ENCODE measurements around the gene STRA6. TPM values are rescaled to one million over a fixed set of nuclear protein-coding genes. Genes with fewer than 3 reads are reported as not detected.

STRA6 gene
- total RNA-seq, 6 experiments from 2014 or later, result 0.12 TPM; not detected in 5

- no peaks in the 10 kb centered on the region for H3K27me3 ChIP-seq
- ATAC-seq (no peak), DNase-seq (no peak)
- H3K36me3 ChIP-seq, result no peaks in the 10 kb centered on the region
- H3K4me1 ChIP-seq, result no peaks in the 10 kb centered on the region
- TF ChIP-seq, protein P1, sequence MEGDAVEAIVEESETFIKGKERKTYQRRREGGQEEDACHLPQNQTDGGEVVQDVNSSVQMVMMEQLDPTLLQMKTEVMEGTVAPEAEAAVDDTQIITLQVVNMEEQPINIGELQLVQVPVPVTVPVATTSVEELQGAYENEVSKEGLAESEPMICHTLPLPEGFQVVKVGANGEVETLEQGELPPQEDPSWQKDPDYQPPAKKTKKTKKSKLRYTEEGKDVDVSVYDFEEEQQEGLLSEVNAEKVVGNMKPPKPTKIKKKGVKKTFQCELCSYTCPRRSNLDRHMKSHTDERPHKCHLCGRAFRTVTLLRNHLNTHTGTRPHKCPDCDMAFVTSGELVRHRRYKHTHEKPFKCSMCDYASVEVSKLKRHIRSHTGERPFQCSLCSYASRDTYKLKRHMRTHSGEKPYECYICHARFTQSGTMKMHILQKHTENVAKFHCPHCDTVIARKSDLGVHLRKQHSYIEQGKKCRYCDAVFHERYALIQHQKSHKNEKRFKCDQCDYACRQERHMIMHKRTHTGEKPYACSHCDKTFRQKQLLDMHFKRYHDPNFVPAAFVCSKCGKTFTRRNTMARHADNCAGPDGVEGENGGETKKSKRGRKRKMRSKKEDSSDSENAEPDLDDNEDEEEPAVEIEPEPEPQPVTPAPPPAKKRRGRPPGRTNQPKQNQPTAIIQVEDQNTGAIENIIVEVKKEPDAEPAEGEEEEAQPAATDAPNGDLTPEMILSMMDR (IDR thresholded peaks at IDR 0.05), result no peak
- intact Hi-C loops (cut with DNase I), result no loop called here
- H3K9me3 ChIP-seq, result no peaks in the 10 kb centered on the region
- H3K27ac ChIP-seq, result no peak overlapping the region
- H3K4me3 ChIP-seq, result no peak overlapping the region
- 25% methylated on average over 2 of the region's 7 CpGs for WGBS (ENCODE audit: insufficient coverage, low coverage, low lambda C conversion rate, missing lambda C conversion rate)
These were observed 11.3 kb upstream of the STRA6 start for GRCh38 chr15:74213858-74214284.

DNA sequence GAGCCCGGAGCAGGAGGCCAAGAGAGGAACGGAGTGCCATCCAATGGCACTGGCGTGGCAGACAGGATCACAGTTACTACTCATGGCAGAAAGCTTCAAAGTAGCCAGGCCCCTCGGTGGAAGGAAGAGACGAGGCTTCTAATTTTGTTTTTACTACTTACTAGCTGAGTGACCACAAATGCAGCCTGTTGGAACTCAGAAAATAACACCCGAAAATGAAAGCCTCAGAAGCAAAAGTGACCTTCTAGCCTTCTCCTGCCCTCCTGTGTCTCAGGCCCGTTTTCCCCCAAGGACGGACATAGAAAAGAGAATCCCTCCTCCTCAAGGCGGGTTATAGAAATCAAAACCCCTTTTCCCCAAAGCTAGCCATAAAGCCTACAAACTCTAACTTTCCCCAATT lies 9.9 kb upstream of the STRA6 start:
- Histone ChIP-seq H3K4me1 (no peaks in the 10 kb centered on the region), H3K27me3 (no peaks in the 10 kb centered on the region), H3K4me3 (no peak overlapping the region), H3K36me3 (no peaks in the 10 kb centered on the region), H3K9me3 (no peaks in the 10 kb centered on the region), H3K27ac (no peak overlapping the region)
- 61% methylated on average over 4 of the region's 9 CpGs for WGBS (ENCODE audit: insufficient coverage, low coverage, low lambda C conversion rate, missing lambda C conversion rate)
- intact Hi-C loops (cut with DNase I), result no loop called here
- DNase-seq, result no peak
- TF ChIP-seq POLR2A (IDR thresholded peaks at IDR 0.05), result no peak
- TF ChIP-seq, protein P1 (IDR thresholded peaks at IDR 0.05), result no peak
- no peak for ATAC-seq

DNA sequence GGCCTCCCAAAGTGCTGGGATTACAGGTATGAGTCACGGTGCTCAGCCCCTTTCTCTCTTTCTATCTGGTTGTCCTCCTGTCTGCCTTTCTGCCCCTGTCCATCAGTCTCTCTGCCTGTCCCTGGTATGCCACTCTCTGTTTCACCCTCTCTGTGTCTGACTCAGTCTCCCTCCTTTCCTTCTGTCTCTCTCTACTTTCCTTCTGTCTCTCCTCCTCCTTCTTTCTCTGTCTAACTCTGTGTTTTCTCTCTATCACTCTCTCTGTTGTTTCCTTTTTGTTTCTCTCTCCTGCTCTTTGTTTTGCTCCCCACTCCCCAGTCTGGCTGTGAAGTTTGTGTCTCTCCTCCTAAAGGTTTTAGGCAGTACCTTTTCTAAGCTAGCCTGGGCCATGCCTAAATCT lies 9.1 kb upstream of the STRA6 start:
- TF ChIP-seq, protein P1 (IDR thresholded peaks at IDR 0.05), result no peak
- no peak for TF ChIP-seq POLR2A (IDR thresholded peaks at IDR 0.05)
- Histone ChIP-seq H3K36me3 (no peaks in the 10 kb centered on the region), H3K4me3 (no peak overlapping the region), H3K9me3 (no peaks in the 10 kb centered on the region), H3K27me3 (no peaks in the 10 kb centered on the region), H3K27ac (no peak overlapping the region), H3K4me1 (no peaks in the 10 kb centered on the region)
- DNase-seq, result no peak
- intact Hi-C loops (cut with DNase I), result no loop called here
- ATAC-seq, result no peak
- 100% methylated on average over 1 of the region's 1 CpG for WGBS (ENCODE audit: insufficient coverage, low coverage, low lambda C conversion rate, missing lambda C conversion rate)

DNA sequence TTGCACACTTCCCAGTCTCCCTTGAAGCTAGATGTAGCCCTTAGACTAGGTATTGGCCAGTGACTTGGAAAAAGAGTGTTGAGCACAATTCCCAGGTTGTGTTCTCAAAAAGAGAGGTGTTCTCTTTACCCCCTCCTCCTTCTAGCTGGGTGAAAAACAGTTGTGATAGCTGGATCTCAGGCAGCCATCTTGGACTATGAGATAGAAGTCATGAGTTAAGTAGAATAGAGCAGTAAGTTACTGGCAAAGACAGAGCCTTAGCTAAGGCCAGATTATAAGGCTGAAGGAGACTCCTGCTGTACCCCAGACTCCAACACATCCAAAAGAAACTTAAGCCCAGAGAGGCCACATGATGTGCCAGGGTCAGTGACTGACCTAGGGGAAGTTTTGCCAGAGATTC lies 8.1 kb upstream of the STRA6 start:
- TF ChIP-seq, protein P1 (IDR thresholded peaks at IDR 0.05), result no peak
- TF ChIP-seq POLR2A (IDR thresholded peaks at IDR 0.05), result no peak
- H3K27ac ChIP-seq, result no peak overlapping the region
- no peaks in the 10 kb centered on the region for H3K36me3 ChIP-seq
- H3K4me3 ChIP-seq, result no peak overlapping the region
- H3K4me1 ChIP-seq, result no peaks in the 10 kb centered on the region
- H3K27me3 ChIP-seq, result no peaks in the 10 kb centered on the region
- DNase-seq, result no peak
- intact Hi-C loops (cut with DNase I), result no loop called here
- no peaks in the 10 kb centered on the region for H3K9me3 ChIP-seq
- no peak for ATAC-seq

- TF ChIP-seq, protein P1 (IDR thresholded peaks at IDR 0.05), result no peak
- TF ChIP-seq POLR2A (IDR thresholded peaks at IDR 0.05), result no peak
- ATAC-seq (no peak), DNase-seq (no peak)
- Histone ChIP-seq H3K27me3 (no peaks in the 10 kb centered on the region), H3K4me3 (no peak overlapping the region), H3K27ac (no peak overlapping the region), H3K9me3 (no peaks in the 10 kb centered on the region), H3K36me3 (no peaks in the 10 kb centered on the region), H3K4me1 (no peaks in the 10 kb centered on the region)
- intact Hi-C loops (cut with DNase I), result no loop called here
- WGBS (ENCODE audit: insufficient coverage, low coverage, low lambda C conversion rate, missing lambda C conversion rate), result 25% methylated on average over 4 of the region's 4 CpGs
These were observed 7.5 kb upstream of the STRA6 start for GRCh38 chr15:74209997-74210671.
